Lung (tissue), 12 donors: Measurements from ENCODE around the gene USP12. TPM values are rescaled to one million over a fixed set of nuclear protein-coding genes. Genes with fewer than 3 reads are reported as not detected.

ENCODE experiments used
- ATAC-seq: fragments of 200-7000 bp; cut with Tn5 transposase; one replicate; pipeline ENCODE4 v1.9.1; 2020; ENCODE audit warnings: moderate number of reproducible peaks; ENCODE audit not compliant: insufficient read depth, low FRiP score
- DNase-seq, 3 donors: peaks; one replicate each; pipeline ENCODE4 v3.0.0-alpha.2; 2013 to 2017
- H3K27ac ChIP-seq, 2 donors: one replicate each; pipeline ENCODE4 v1.5.1; 2013; ENCODE audit warnings: mild to moderate bottlenecking in 2 of 2, moderate library complexity in 2 of 2, control low read depth in 1 of 2, inconsistent platforms in 1 of 2, low read depth in 1 of 2, low read length in 1 of 2
- H3K27me3 ChIP-seq, 3 donors: one replicate each; pipeline ENCODE4 v1.5.1; 2013; ENCODE audit warnings: low read length in 2 of 3; ENCODE audit not compliant: control insufficient read depth in 3 of 3, insufficient read depth in 3 of 3
- H3K36me3 ChIP-seq, 4 donors: one replicate each; pipeline ENCODE4 v1.5.1; 2013; ENCODE audit warnings: low read length in 4 of 4, mild to moderate bottlenecking in 1 of 4, moderate library complexity in 1 of 4; ENCODE audit not compliant: control insufficient read depth in 4 of 4, insufficient read depth in 4 of 4
- H3K4me1 ChIP-seq, 5 donors: one replicate each; pipeline ENCODE4 v1.5.1; 2013; ENCODE audit warnings: low read length in 5 of 5, mild to moderate bottlenecking in 2 of 5, moderate library complexity in 1 of 5; ENCODE audit not compliant: control insufficient read depth in 5 of 5, insufficient read depth in 5 of 5
- H3K4me3 ChIP-seq: one replicate; pipeline ENCODE4 v1.5.1; 2013; ENCODE audit warnings: mild to moderate bottlenecking, control low read depth, moderate library complexity
- H3K9ac ChIP-seq, 2 donors: one replicate each; pipeline ENCODE4 v1.5.1; 2013; ENCODE audit warnings: low read length in 2 of 2, control low read depth in 1 of 2; ENCODE audit not compliant: insufficient read depth in 1 of 2
- H3K9me3 ChIP-seq, 4 donors: one replicate each; pipeline ENCODE4 v1.5.1; 2013; ENCODE audit warnings: low read length in 3 of 4, mild to moderate bottlenecking in 1 of 4, moderate library complexity in 1 of 4; ENCODE audit not compliant: control insufficient read depth in 4 of 4, insufficient read depth in 3 of 4
- CTCF ChIP-seq: IDR thresholded peaks from 2 replicates; pipeline ENCODE4 v1.5.1; 2012; ENCODE audit warnings: mild to moderate bottlenecking; ENCODE audit errors: control extremely low read depth, extremely low read depth
- WGBS, 2 donors: extraction: QIAGEN DNeasy Blood & Tissue Kit; methylation state at CpG; one replicate each; pipeline ENCODE4 v1.1.7; 2013; 5-methylcytosine and 5-hydroxymethylcytosine counted together
- polyA plus RNA-seq, 2 donors: library from polyadenylated mRNA; stranded (reverse); fragments of 200-250 nt; gene quantifications; one replicate each; pipeline ENCODE4 v1.2.1, GENCODE V29; 2013
- total RNA-seq, 2 donors: library from RNA; depleted of rRNA in 1 of 2; stranded (reverse); fragments of >200 nt in 1 of 2; gene quantifications; one replicate each; pipeline ENCODE4 v1.2.1, GENCODE V29; 2014 to 2021
- donor health status: control.
- donor health status: control.
- donor health status: Bipolar disorder and iron deficiency.
- donor health status: healthy.
- donor health status: DM: yes; HTN: yes; CAD: no.

The USP12 gene
- total and polyA plus RNA-seq, 4 donors, result 12.6 to 60.0 (median 19.2) TPM

DNA sequence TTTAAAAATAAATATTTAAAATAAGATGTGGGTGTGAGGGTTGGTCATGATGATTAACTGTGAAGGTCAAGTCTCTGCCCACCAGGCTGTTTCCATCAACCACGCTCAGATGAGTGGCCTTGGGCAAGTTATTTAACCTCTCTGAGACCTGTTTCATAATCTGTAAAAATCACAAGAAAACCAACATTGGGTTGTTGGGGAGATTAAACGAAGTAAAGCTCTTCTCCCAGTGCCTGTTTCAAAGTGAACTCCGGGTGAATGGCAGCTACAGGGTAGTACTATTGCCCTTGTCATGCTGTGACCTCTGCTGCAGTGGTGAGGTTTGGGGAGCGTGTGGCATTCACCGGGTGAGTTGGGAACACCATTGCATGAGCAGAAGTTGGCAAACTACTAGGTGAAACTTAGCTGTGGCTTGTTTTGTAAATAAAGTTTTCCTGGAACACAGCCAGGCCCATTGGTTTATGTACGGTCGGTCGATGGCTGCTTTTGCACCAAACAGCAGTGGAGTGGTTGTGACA is 153.2 kb downstream of the USP12 start:
- DNase-seq (peak; percentile 88 to 97 (median 97)), ATAC-seq (no peak)
- H3K27ac ChIP-seq, result no peak overlapping the region
- H3K9me3 ChIP-seq, result peaks cover 0 to 2% (median 0%) of the 10 kb centered on the region in 4 donors
- no peaks in the 10 kb centered on the region for H3K36me3 ChIP-seq
- 62 to 68% methylated on average over 8 of the region's 8 CpGs for WGBS, 2 donors
- peaks cover 0 to 27% (median 11%) of the 10 kb centered on the region in 5 donors for H3K4me1 ChIP-seq
- H3K9ac ChIP-seq, result no peak overlapping the region
- no peaks in the 10 kb centered on the region for H3K27me3 ChIP-seq
- TF ChIP-seq CTCF, result no peak
- H3K4me3 ChIP-seq, result no peak overlapping the region

DNA sequence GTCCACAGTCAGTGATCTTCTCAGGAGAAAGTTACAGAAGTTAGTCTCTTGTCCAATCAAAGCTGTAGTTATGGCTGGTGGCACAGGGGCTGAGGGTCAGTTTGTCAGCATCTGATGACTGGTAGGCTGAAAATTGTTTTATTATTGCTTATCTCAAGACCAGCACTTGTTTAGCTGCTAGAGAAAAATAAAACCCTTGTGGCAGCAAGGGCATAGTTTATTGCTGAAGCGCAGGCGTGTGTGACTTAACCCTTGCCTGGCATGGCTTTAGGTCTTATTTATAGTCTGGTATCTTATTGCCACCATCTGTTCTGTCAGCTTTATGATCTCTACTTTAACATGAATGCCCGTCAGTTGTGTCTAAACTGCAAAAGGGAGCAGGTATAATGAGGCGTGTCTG is 154.7 kb downstream of the USP12 start:
- ATAC-seq, result no peak
- TF ChIP-seq CTCF, result no peak

More for the DNA sequence above, 154.7 kb downstream of the USP12 start:
- Histone ChIP-seq H3K4me1 (peaks cover 0 to 14% (median 7%) of the 10 kb centered on the region in 5 donors), H3K4me3 (no peak overlapping the region), H3K9ac (peak overlapping the region in 1 of 2 donors; percentile 11), H3K27ac (no peak overlapping the region), H3K27me3 (no peaks in the 10 kb centered on the region), H3K36me3 (no peaks in the 10 kb centered on the region), H3K9me3 (peaks cover 0 to 2% (median 0%) of the 10 kb centered on the region in 4 donors)
- 75 to 90% methylated on average over 4 of the region's 4 CpGs for WGBS, 2 donors
- DNase-seq, result no peak

Other genes starting within 250 kb of the USP12 start
- 1,000 to 10,000 TPM in 1 of 2 donors, 100 to 1,000 TPM in 1; 796 to 1,951 TPM for gene RPL21, start 79.7 kb upstream of the USP12 start, total RNA-seq
- gene RPL21, start 79.7 kb upstream of the USP12 start, polyA plus RNA-seq, result 100 to 1,000 TPM; 875 to 954 TPM
- 10 to 100 TPM; 12.1 to 15.4 TPM for gene RASL11A, start 99.0 kb upstream of the USP12 start, total RNA-seq
- gene RASL11A, start 99.0 kb upstream of the USP12 start, polyA plus RNA-seq, result 10 to 100 TPM; 15.1 to 31.5 TPM